Esophagus muscularis mucosa (tissue), 4 donors: ENCODE data around the gene ERO1B. TPM values are rescaled to one million over a fixed set of nuclear protein-coding genes. Genes with fewer than 3 reads are reported as not detected.

ENCODE experiments used
- DNase-seq: peaks from one replicate; pipeline ENCODE4 v3.0.0-alpha.2; 2017; ENCODE audit errors: extremely low spot score
- H3K27ac ChIP-seq, 4 donors: fragments of 200-600 bp; sonication (generic); replicated peaks in 1 of 4; 1 replicate in 3 of 4; 2 replicates in 1 of 4; pipeline ENCODE4 v1.5.1; 2016 to 2019; ENCODE audit warnings: mild to moderate bottlenecking in 1 of 4
- H3K27me3 ChIP-seq, 4 donors: fragments of 200-600 bp; sonication (generic); one replicate each; pipeline versions ENCODE4 v1.5.1 to v1.6.0; 2016 to 2019
- H3K36me3 ChIP-seq, 4 donors: fragments of 200-600 bp; sonication (generic); one replicate each; pipeline ENCODE4 v1.5.1; 2016 to 2019
- H3K4me1 ChIP-seq, 4 donors: fragments of 200-600 bp; sonication (generic); one replicate each; pipeline ENCODE4 v1.5.1; 2016 to 2019
- H3K4me3 ChIP-seq, 4 donors: fragments of 200-600 bp; sonication (generic); 1 replicate in 2 of 4; 2 replicates in 2 of 4; pipeline ENCODE4 v1.5.1; 2016 to 2019; ENCODE audit warnings: mild to moderate bottlenecking in 4 of 4, moderate library complexity in 1 of 4
- H3K9me3 ChIP-seq, 4 donors: fragments of 200-600 bp; sonication (generic); 1 replicate in 3 of 4; 2 replicates in 1 of 4; pipeline ENCODE4 v1.5.1; 2016 to 2019
- CTCF ChIP-seq, 3 experiments: fragments of 200-600 bp in 2 of 3; fragments of 450-650 bp in 1 of 3; sonication (generic) in 2 of 3; IDR thresholded peaks; one replicate each; pipeline ENCODE4 v1.5.1; 2017 to 2019; ENCODE audit warnings: antibody characterized with exemption in 3 of 3, mild to moderate bottlenecking in 2 of 3, moderate library complexity in 1 of 3
- EP300 ChIP-seq: sonication (generic); formaldehyde crosslinking; IDR thresholded peaks from one replicate; pipeline ENCODE4 v1.6.1; 2017; ENCODE audit warnings: antibody characterized with exemption
- POLR2A ChIP-seq: fragments of 450-650 bp; IDR thresholded peaks from one replicate; pipeline ENCODE4 v1.6.1; 2017; ENCODE audit warnings: antibody characterized with exemption, moderate library complexity, mild to moderate bottlenecking, low read depth
- POLR2AphosphoS5 ChIP-seq, 2 donors: sonication (generic); formaldehyde crosslinking; IDR thresholded peaks; one replicate each; pipeline ENCODE4 v1.6.1; 2017; ENCODE audit warnings: antibody characterized with exemption in 2 of 2
- WGBS: methylation state at CpG from one replicate; pipeline ENCODE4 v1.1.5; 2018; 5-methylcytosine and 5-hydroxymethylcytosine counted together
- intact Hi-C: fragments of 100-400 bp; cut with DNase I; formaldehyde crosslinking; loops from one replicate; pipeline ENCODE4 v1.15.1; 2023
- total RNA-seq, 4 donors: library from RNA; depleted of rRNA; stranded (reverse); fragments of >200 nt; gene quantifications; one replicate each; pipeline versions ENCODE4 v1.1.0 to v1.2.1, GENCODE V29; 2016

The ERO1B gene
- total RNA-seq, 4 donors from 2014 or later = 7.0 to 11.2 (median 8.1) TPM

- Histone ChIP-seq H3K36me3 (no peaks in the 10 kb centered on the region), H3K4me3 (no peak overlapping the region), H3K9me3 (no peaks in the 10 kb centered on the region), H3K27me3 (no peaks in the 10 kb centered on the region), H3K4me1 (no peaks in the 10 kb centered on the region), H3K27ac (no peak overlapping the region)
- no peak for DNase-seq
- no peak for TF ChIP-seq EP300
- intact Hi-C loops = no loop called here
- 79% methylated on average over 5 of the region's 5 CpGs for WGBS
These were observed 27.1 kb upstream of the ERO1B start for GRCh38 chr1:236308827-236309226.

- DNase-seq = no peak
- Histone ChIP-seq H3K4me1 (no peaks in the 10 kb centered on the region), H3K9me3 (no peaks in the 10 kb centered on the region), H3K4me3 (no peak overlapping the region), H3K27ac (no peak overlapping the region), H3K27me3 (no peaks in the 10 kb centered on the region), H3K36me3 (no peaks in the 10 kb centered on the region)
- intact Hi-C loops = no loop called here
- TF ChIP-seq EP300 (no peak), POLR2AphosphoS5 (IDR thresholded peaks at IDR 0.05) (no peak), POLR2A (no peak), CTCF (IDR thresholded peaks at IDR 0.05) (no peak)
- WGBS = 59% methylated on average over 6 of the region's 6 CpGs
These were observed 25.7 kb upstream of the ERO1B start for GRCh38 chr1:236307435-236307834.

GRCh38 chr1:236304682-236305081, 22.9 kb upstream of the ERO1B start:
- TF ChIP-seq POLR2AphosphoS5 (IDR thresholded peaks at IDR 0.05) (no peak), EP300 (no peak), CTCF (IDR thresholded peaks at IDR 0.05) (no peak), POLR2A (no peak)
- WGBS = 78% methylated on average over 4 of the region's 4 CpGs

GRCh38 chr1:236303675-236304074, 21.9 kb upstream of the ERO1B start:
- Histone ChIP-seq H3K36me3 (no peaks in the 10 kb centered on the region), H3K27ac (no peak overlapping the region), H3K4me3 (no peak overlapping the region), H3K4me1 (no peaks in the 10 kb centered on the region), H3K9me3 (no peaks in the 10 kb centered on the region), H3K27me3 (no peaks in the 10 kb centered on the region)
- TF ChIP-seq POLR2A = no peak
- TF ChIP-seq CTCF (IDR thresholded peaks at IDR 0.05) = no peak
- no peak for TF ChIP-seq EP300
- no peak for TF ChIP-seq POLR2AphosphoS5 (IDR thresholded peaks at IDR 0.05)
- 84% methylated on average over 4 of the region's 4 CpGs for WGBS
- no peak for DNase-seq
- intact Hi-C loops = no loop called here

More at GRCh38 chr1:236304682-236305081, 22.9 kb upstream of the ERO1B start:
- no peak overlapping the region for H3K4me3 ChIP-seq
- DNase-seq = no peak
- intact Hi-C loops = no loop called here
- no peaks in the 10 kb centered on the region for H3K27me3 ChIP-seq
- H3K36me3 ChIP-seq = no peaks in the 10 kb centered on the region
- no peaks in the 10 kb centered on the region for H3K4me1 ChIP-seq
- H3K9me3 ChIP-seq = no peaks in the 10 kb centered on the region
- H3K27ac ChIP-seq = no peak overlapping the region

- no peaks in the 10 kb centered on the region for H3K36me3 ChIP-seq
- H3K27me3 ChIP-seq = no peaks in the 10 kb centered on the region
- DNase-seq = no peak
- H3K4me1 ChIP-seq = no peaks in the 10 kb centered on the region
- TF ChIP-seq POLR2A (no peak), POLR2AphosphoS5 (IDR thresholded peaks at IDR 0.05) (no peak), EP300 (no peak), CTCF (IDR thresholded peaks at IDR 0.05) (no peak)
- no peak overlapping the region for H3K4me3 ChIP-seq
- WGBS = 96% methylated on average over 2 of the region's 2 CpGs
- H3K9me3 ChIP-seq = no peaks in the 10 kb centered on the region
- H3K27ac ChIP-seq = no peak overlapping the region
- intact Hi-C loops = no loop called here
These were observed 21.2 kb upstream of the ERO1B start for GRCh38 chr1:236302941-236303340.
